HCT116 (cell line): ENCODE data around the gene MIPEP. TPM values are rescaled to one million over a fixed set of nuclear protein-coding genes. Genes with fewer than 3 reads are reported as not detected.

ENCODE experiments used
- ATAC-seq: fragments of 200-7000 bp; cut with Tn5 transposase; 2 replicates; pipeline ENCODE4 v1.9.1; 2020; ENCODE audit warnings: mild to moderate bottlenecking, moderate library complexity
- BruUV-seq: library from RNA; stranded (reverse); fragments of 400-500 nt; replicated peaks from 2 replicates; lab custom pipeline; 2021; lab: Mats Ljungman, UMichigan
- CTCF ChIA-PET: fragments of 300-600 bp; sonication (Branson Sonifier 250); formaldehyde crosslinking; loops from one replicate; lab custom pipeline; 2021; ENCODE audit warnings: antibody characterized with exemption; lab: Charles Lee
- POLR2A ChIA-PET: fragments of 300-600, 350-600 bp; sonication (Branson Sonifier 250); formaldehyde crosslinking; loops from one replicate; lab custom pipeline; 2021; ENCODE audit warnings: antibody characterized with exemption; lab: Charles Lee
- RAD21 ChIA-PET, 2 experiments: fragments of 300-600 bp; sonication (Branson Sonifier 250); formaldehyde crosslinking; loops; one replicate each; lab custom pipeline; 2023; ENCODE audit warnings: low total read pairs in 2 of 2; ENCODE audit not compliant: uncharacterized antibody in 2 of 2, unreplicated experiment in 2 of 2, low non-redundant PET in 1 of 2; lab: Charles Lee
- DNase-seq: peaks from one replicate; pipeline ENCODE4 v3.0.0-alpha.2; 2010; ENCODE audit warnings: low read depth, low spot score
- H2AFZ ChIP-seq: fragments of 200-600 bp; shearing (Covaris generic), sonication (generic); 2 replicates; pipeline ENCODE4 v1.6.1; 2017; ENCODE audit warnings: low read depth, mixed run types, mixed read lengths, antibody characterized with exemption, low read length; ENCODE audit not compliant: poor library complexity, severe bottlenecking
- H3K27ac ChIP-seq: 2 replicates; pipeline ENCODE4 v1.5.1; 2012; ENCODE audit warnings: low read depth, low read length
- H3K27me3 ChIP-seq: fragments of 200-600 bp; sonication (generic); 2 replicates; pipeline ENCODE4 v1.6.1; 2016; ENCODE audit warnings: mixed run types, low read length, mixed read lengths; ENCODE audit not compliant: insufficient read depth
- H3K36me3 ChIP-seq, 2 experiments: fragments of 200-500 bp in 1 of 2; fragments of 200-600 bp in 1 of 2; sonication (Bioruptor generic) in 1 of 2; sonication (generic) in 1 of 2; 2 replicates each; pipeline versions ENCODE4 v1.5.1 to v1.6.1; 2014 to 2016; ENCODE audit warnings: low read length in 2 of 2, inconsistent platforms in 1 of 2, mixed read lengths in 1 of 2, mixed run types in 1 of 2; ENCODE audit not compliant: insufficient read depth in 2 of 2, control insufficient read depth in 1 of 2
- H3K4me1 ChIP-seq, 2 experiments: fragments of 200-600 bp in 1 of 2; sonication (generic) in 1 of 2; 2 replicates each; pipeline versions ENCODE4 v1.5.1 to v1.6.1; 2012 to 2017; ENCODE audit warnings: low read length in 2 of 2, inconsistent platforms in 1 of 2, mild to moderate bottlenecking in 1 of 2, mixed read lengths in 1 of 2, mixed run types in 1 of 2, moderate library complexity in 1 of 2; ENCODE audit not compliant: insufficient read depth in 2 of 2, control insufficient read depth in 1 of 2
- H3K4me2 ChIP-seq: fragments of 200-600 bp; sonication (generic); 2 replicates; pipeline ENCODE4 v1.6.1; 2017; ENCODE audit warnings: mixed run types, low read length, mixed read lengths
- H3K4me3 ChIP-seq, 2 experiments: fragments of 200-600 bp in 1 of 2; sonication (generic) in 1 of 2; replicated peaks in 1 of 2; 2 replicates each; pipeline ENCODE4 v1.5.1; 2011 to 2016; ENCODE audit warnings: low read length in 2 of 2, control low read depth in 1 of 2, low read depth in 1 of 2, mild to moderate bottlenecking in 1 of 2, mixed read lengths in 1 of 2, mixed run types in 1 of 2
- H3K79me2 ChIP-seq: fragments of 200-600 bp; sonication (generic); 2 replicates; pipeline ENCODE4 v1.6.1; 2017; ENCODE audit warnings: mild to moderate bottlenecking, mixed run types, low read length, moderate library complexity, mixed read lengths; ENCODE audit not compliant: insufficient read depth
- H3K9ac ChIP-seq: fragments of 200-600 bp; sonication (generic); 2 replicates; pipeline ENCODE4 v1.6.1; 2016; ENCODE audit warnings: low read length, mixed read lengths
- H3K9me2 ChIP-seq: fragments of 200-600 bp; sonication (generic), shearing (Covaris generic); 2 replicates; pipeline ENCODE4 v1.6.1; 2017; ENCODE audit warnings: mixed run types, mild to moderate bottlenecking, moderate library complexity; ENCODE audit not compliant: insufficient read depth
- H3K9me3 ChIP-seq, 2 experiments: fragments of 200-500 bp in 1 of 2; fragments of 200-600 bp in 1 of 2; sonication (Bioruptor generic) in 1 of 2; sonication (generic) in 1 of 2; 2 replicates each; pipeline ENCODE4 v1.6.1; 2014 to 2017; ENCODE audit warnings: low read length in 2 of 2, mixed read lengths in 2 of 2, inconsistent platforms in 1 of 2, low read depth in 1 of 2, mild to moderate bottlenecking in 1 of 2, mixed run types in 1 of 2, moderate library complexity in 1 of 2; ENCODE audit not compliant: control insufficient read depth in 1 of 2, insufficient read depth in 1 of 2
- H4K20me1 ChIP-seq: fragments of 200-600 bp; sonication (generic), shearing (Covaris generic); 2 replicates; pipeline ENCODE4 v1.6.1; 2017; ENCODE audit warnings: mixed run types, mild to moderate bottlenecking, moderate library complexity; ENCODE audit not compliant: insufficient read depth
- CEBPB ChIP-seq: IDR thresholded peaks from 2 replicates; pipeline ENCODE4 v1.6.1; 2012; ENCODE audit warnings: low read depth
- ELF1 ChIP-seq: IDR thresholded peaks from 2 replicates; pipeline ENCODE4 v1.6.1; 2012; ENCODE audit warnings: low read depth, borderline replicate concordance
- EZH2 ChIP-seq: fragments of 200-600 bp; sonication (generic); IDR thresholded peaks from 2 replicates; pipeline ENCODE4 v1.6.1; 2017; ENCODE audit warnings: antibody characterized with exemption, mixed run types
- FOSL1 ChIP-seq: IDR thresholded peaks from 2 replicates; pipeline ENCODE4 v1.6.1; 2012; ENCODE audit warnings: low read depth
- SP1 ChIP-seq: IDR thresholded peaks from 2 replicates; pipeline ENCODE4 v1.6.1; 2012; ENCODE audit warnings: low read depth
- intact Hi-C: fragments of 100-400 bp; cut with micrococcal nuclease; formaldehyde crosslinking; loops from 2 replicates; pipeline ENCODE4 v1.10.0; 2022
- total RNA-seq: library from RNA; stranded (reverse); gene quantifications from one replicate; pipeline ENCODE4 v1.2.1, GENCODE V29; 2021; ENCODE audit not compliant: unreplicated experiment
- TF ChIP-seq, protein P1 (sequence below): IDR thresholded peaks from 2 replicates; pipeline ENCODE4 v1.6.1; 2012
- TF ChIP-seq, protein P2 (sequence below), 3 experiments: fragments of 200-600 bp in 1 of 3; sonication (generic) in 1 of 3; IDR thresholded peaks in 2 of 3; conservative IDR thresholded peaks in 1 of 3; 2 replicates each; pipeline ENCODE4 v1.5.1; 2012 to 2017; ENCODE audit warnings: low read depth in 2 of 3, low read length in 2 of 3, antibody characterized with exemption in 1 of 3, borderline replicate concordance in 1 of 3, control low read depth in 1 of 3, mild to moderate bottlenecking in 1 of 3, mixed read lengths in 1 of 3, mixed run types in 1 of 3, moderate library complexity in 1 of 3; ENCODE audit not compliant: insufficient read depth in 1 of 3

The MIPEP gene
- total RNA-seq, 1 experiment from 2014 or later = 33.3 TPM

DNA sequence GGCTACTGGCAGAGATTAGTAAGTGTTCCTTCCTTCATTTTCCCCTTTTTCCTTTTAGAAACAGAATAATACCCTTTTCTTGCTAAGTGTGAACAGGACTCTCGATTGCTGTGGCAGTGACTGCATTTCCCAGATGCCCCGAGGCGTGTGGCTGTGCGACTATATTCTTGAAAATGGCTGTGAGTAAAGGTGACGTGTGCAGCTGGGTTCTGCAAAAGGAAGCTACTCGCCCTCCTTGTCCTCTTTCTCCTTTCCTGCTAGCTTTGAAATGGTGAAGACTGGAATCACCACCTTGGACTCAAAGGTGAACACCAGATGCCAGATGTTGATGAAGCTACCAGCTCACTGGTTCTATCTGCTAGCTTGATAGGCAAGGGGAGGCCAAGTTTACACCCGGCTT lies 121.4 kb downstream of the MIPEP start:
- ChIA-PET CTCF (no interaction called here), RAD21 (no interaction called here), POLR2A (no interaction called here)
- no TSS peak for BruUV-seq
- H3K4me3 ChIP-seq = no peak overlapping the region
- H3K9ac ChIP-seq = no peak overlapping the region
- H3K36me3 ChIP-seq = no peaks in the 10 kb centered on the region
- H3K27me3 ChIP-seq = no peaks in the 10 kb centered on the region
- no peak overlapping the region for H3K27ac ChIP-seq
- no peak for ATAC-seq
- H2AFZ ChIP-seq = no peak overlapping the region
- no peaks in the 10 kb centered on the region for H3K79me2 ChIP-seq
- H3K9me3 ChIP-seq = no peaks in the 10 kb centered on the region
- intact Hi-C loops = no loop called here
- no peak for TF ChIP-seq EZH2
- H3K9me2 ChIP-seq = no peaks in the 10 kb centered on the region
- no peak for DNase-seq
- no peaks in the 10 kb centered on the region for H4K20me1 ChIP-seq
- no peak overlapping the region for H3K4me2 ChIP-seq
- no peaks in the 10 kb centered on the region for H3K4me1 ChIP-seq

DNA sequence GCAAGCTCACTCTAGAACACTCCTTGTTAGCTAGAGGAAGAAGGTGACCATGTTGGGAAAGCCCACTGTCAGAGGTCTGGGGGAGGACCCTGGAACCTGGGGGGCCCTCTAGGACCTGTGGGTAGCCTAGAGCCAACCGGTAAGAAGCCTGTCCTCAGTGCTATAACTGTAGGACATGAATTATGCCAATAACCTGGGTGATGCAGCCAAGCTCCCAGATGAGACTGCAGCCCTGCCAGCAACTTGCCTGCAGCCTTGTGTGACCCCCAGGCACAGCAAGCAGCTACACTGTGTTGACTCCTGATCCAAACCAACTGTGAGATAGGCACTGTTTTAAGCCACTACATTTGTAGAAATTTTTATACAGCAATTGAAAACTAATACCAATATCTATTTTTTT lies 122.3 kb downstream of the MIPEP start:
- no peak for TF ChIP-seq CEBPB
- intact Hi-C loops = no loop called here
- Histone ChIP-seq H3K9me3 (no peaks in the 10 kb centered on the region), H3K9ac (no peak overlapping the region), H3K27me3 (no peaks in the 10 kb centered on the region), H3K36me3 (no peaks in the 10 kb centered on the region), H3K9me2 (no peaks in the 10 kb centered on the region), H3K4me2 (no peak overlapping the region), H3K4me1 (no peaks in the 10 kb centered on the region), H3K4me3 (no peak overlapping the region), H3K79me2 (no peaks in the 10 kb centered on the region), H3K27ac (no peak overlapping the region), H4K20me1 (no peaks in the 10 kb centered on the region), H2AFZ (no peak overlapping the region)
- no peak for DNase-seq
- ChIA-PET POLR2A (no interaction called here), RAD21 (no interaction called here), CTCF (no interaction called here)
- BruUV-seq = no TSS peak
- ATAC-seq = no peak

DNA sequence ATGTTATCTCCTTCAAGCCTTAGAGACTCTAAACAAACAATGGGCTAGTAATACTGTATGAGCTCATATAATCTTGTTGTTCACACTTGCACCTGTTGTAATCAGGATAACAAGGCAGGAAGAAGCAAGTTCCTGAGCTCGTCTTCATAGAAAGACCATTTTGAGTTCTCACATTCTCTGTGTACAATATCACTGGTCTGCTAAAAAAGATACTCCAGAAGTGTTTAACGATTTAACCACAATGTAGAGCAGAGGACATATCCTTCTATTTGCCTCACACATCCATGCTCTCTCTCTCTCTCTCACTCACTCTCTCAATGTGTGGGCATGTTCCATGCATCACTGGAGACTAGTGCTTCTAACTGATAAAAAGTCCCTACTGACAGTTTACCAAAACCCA lies 122.9 kb downstream of the MIPEP start:
- no peaks in the 10 kb centered on the region for H4K20me1 ChIP-seq
- ChIA-PET RAD21 (no interaction called here), CTCF (no interaction called here), POLR2A (no interaction called here)
- no peak overlapping the region for H2AFZ ChIP-seq
- no peak overlapping the region for H3K4me3 ChIP-seq
- no peak overlapping the region for H3K9ac ChIP-seq
- no TSS peak for BruUV-seq
- no peaks in the 10 kb centered on the region for H3K4me1 ChIP-seq
- H3K9me2 ChIP-seq = no peaks in the 10 kb centered on the region
- H3K27ac ChIP-seq = no peak overlapping the region
- DNase-seq (no peak), ATAC-seq (no peak)
- intact Hi-C loops = no loop called here
- no peaks in the 10 kb centered on the region for H3K9me3 ChIP-seq
- no peaks in the 10 kb centered on the region for H3K27me3 ChIP-seq
- H3K36me3 ChIP-seq = no peaks in the 10 kb centered on the region
- TF ChIP-seq SP1 (no peak), EZH2 (no peak), FOSL1 (no peak), ELF1 (no peak)
- TF ChIP-seq, protein P1, sequence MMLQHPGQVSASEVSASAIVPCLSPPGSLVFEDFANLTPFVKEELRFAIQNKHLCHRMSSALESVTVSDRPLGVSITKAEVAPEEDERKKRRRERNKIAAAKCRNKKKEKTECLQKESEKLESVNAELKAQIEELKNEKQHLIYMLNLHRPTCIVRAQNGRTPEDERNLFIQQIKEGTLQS = no peak
- TF ChIP-seq, protein P2, sequence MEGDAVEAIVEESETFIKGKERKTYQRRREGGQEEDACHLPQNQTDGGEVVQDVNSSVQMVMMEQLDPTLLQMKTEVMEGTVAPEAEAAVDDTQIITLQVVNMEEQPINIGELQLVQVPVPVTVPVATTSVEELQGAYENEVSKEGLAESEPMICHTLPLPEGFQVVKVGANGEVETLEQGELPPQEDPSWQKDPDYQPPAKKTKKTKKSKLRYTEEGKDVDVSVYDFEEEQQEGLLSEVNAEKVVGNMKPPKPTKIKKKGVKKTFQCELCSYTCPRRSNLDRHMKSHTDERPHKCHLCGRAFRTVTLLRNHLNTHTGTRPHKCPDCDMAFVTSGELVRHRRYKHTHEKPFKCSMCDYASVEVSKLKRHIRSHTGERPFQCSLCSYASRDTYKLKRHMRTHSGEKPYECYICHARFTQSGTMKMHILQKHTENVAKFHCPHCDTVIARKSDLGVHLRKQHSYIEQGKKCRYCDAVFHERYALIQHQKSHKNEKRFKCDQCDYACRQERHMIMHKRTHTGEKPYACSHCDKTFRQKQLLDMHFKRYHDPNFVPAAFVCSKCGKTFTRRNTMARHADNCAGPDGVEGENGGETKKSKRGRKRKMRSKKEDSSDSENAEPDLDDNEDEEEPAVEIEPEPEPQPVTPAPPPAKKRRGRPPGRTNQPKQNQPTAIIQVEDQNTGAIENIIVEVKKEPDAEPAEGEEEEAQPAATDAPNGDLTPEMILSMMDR (IDR thresholded peaks at IDR 0.05 in 2 of 3, conservative IDR thresholded peaks at IDR 0.05 in 1 of 3; ENCODE audit: borderline replicate concordance in 1 of 3, insufficient read depth in 1 of 3, low read depth in 2 of 3, low read length in 2 of 3) = no peak
- no peak overlapping the region for H3K4me2 ChIP-seq
- H3K79me2 ChIP-seq = no peaks in the 10 kb centered on the region
